ENCODE results near the gene ROBO1. TPM values are rescaled to one million over a fixed set of nuclear protein-coding genes. Genes with fewer than 3 reads are reported as not detected.

ROBO1 gene
- total RNA-seq, 1 donor, result 69.8 TPM

GRCh38 chr3:79604681-79605080 is 163.1 kb downstream of the ROBO1 start:
- Histone ChIP-seq H4K20me1 (ENCODE audit: insufficient read depth, low read length) (no peaks in the 10 kb centered on the region), H3K4me2 (ENCODE audit: insufficient read depth, low read length) (no peak overlapping the region), H3K36me3 (ENCODE audit: insufficient read depth, low read length) (no peaks in the 10 kb centered on the region), H3K4me3 (ENCODE audit: insufficient read depth, low read length) (no peak overlapping the region), H2AFZ (ENCODE audit: low read length) (no peak overlapping the region), H3K27ac (ENCODE audit: low read depth, low read length) (no peak overlapping the region), H3K9me3 (ENCODE audit: low read depth, low read length) (no peaks in the 10 kb centered on the region), H3K79me2 (ENCODE audit: insufficient read depth, low read length) (no peaks in the 10 kb centered on the region), H3K4me1 (ENCODE audit: insufficient read depth, low read length) (no peaks in the 10 kb centered on the region), H3K27me3 (ENCODE audit: insufficient read depth, low read length) (no peaks in the 10 kb centered on the region)
- no peak for TF ChIP-seq CTCF (IDR thresholded peaks at IDR 0.05; ENCODE audit: extremely low read depth, low read depth, low read length)
- no peak for DNase-seq (ENCODE audit: insufficient read length, low spot score, missing footprints)

GRCh38 chr3:79602385-79602784 is 165.4 kb downstream of the ROBO1 start:
- H4K20me1 ChIP-seq (ENCODE audit: insufficient read depth, low read length), result no peaks in the 10 kb centered on the region
- DNase-seq (ENCODE audit: insufficient read length, low spot score, missing footprints), result no peak
- no peaks in the 10 kb centered on the region for H3K79me2 ChIP-seq (ENCODE audit: insufficient read depth, low read length)
- H3K4me2 ChIP-seq (ENCODE audit: insufficient read depth, low read length), result no peak overlapping the region
- no peaks in the 10 kb centered on the region for H3K4me1 ChIP-seq (ENCODE audit: insufficient read depth, low read length)
- TF ChIP-seq CTCF (IDR thresholded peaks at IDR 0.05; ENCODE audit: extremely low read depth, low read depth, low read length), result no peak
- H2AFZ ChIP-seq (ENCODE audit: low read length), result no peak overlapping the region
- no peaks in the 10 kb centered on the region for H3K27me3 ChIP-seq (ENCODE audit: insufficient read depth, low read length)
- H3K27ac ChIP-seq (ENCODE audit: low read depth, low read length), result no peak overlapping the region
- H3K9me3 ChIP-seq (ENCODE audit: low read depth, low read length), result no peaks in the 10 kb centered on the region
- H3K36me3 ChIP-seq (ENCODE audit: insufficient read depth, low read length), result no peaks in the 10 kb centered on the region
- no peak overlapping the region for H3K4me3 ChIP-seq (ENCODE audit: insufficient read depth, low read length)

GRCh38 chr3:79598594-79598993 is 169.2 kb downstream of the ROBO1 start:
- no peaks in the 10 kb centered on the region for H3K4me1 ChIP-seq (ENCODE audit: insufficient read depth, low read length)
- H4K20me1 ChIP-seq (ENCODE audit: insufficient read depth, low read length), result no peaks in the 10 kb centered on the region
- no peak overlapping the region for H2AFZ ChIP-seq (ENCODE audit: low read length)
- no peaks in the 10 kb centered on the region for H3K9me3 ChIP-seq (ENCODE audit: low read depth, low read length)
- no peak for TF ChIP-seq CTCF (IDR thresholded peaks at IDR 0.05; ENCODE audit: extremely low read depth, low read depth, low read length)
- no peak overlapping the region for H3K4me2 ChIP-seq (ENCODE audit: insufficient read depth, low read length)
- no peak overlapping the region for H3K4me3 ChIP-seq (ENCODE audit: insufficient read depth, low read length)
- no peak overlapping the region for H3K27ac ChIP-seq (ENCODE audit: low read depth, low read length)
- no peaks in the 10 kb centered on the region for H3K27me3 ChIP-seq (ENCODE audit: insufficient read depth, low read length)
- no peaks in the 10 kb centered on the region for H3K79me2 ChIP-seq (ENCODE audit: insufficient read depth, low read length)
- H3K36me3 ChIP-seq (ENCODE audit: insufficient read depth, low read length), result no peaks in the 10 kb centered on the region
- no peak for DNase-seq (ENCODE audit: insufficient read length, low spot score, missing footprints)

- Histone ChIP-seq H3K27me3 (ENCODE audit: insufficient read depth, low read length) (no peaks in the 10 kb centered on the region), H3K79me2 (ENCODE audit: insufficient read depth, low read length) (no peaks in the 10 kb centered on the region), H3K9me3 (ENCODE audit: low read depth, low read length) (no peaks in the 10 kb centered on the region), H3K4me3 (ENCODE audit: insufficient read depth, low read length) (no peak overlapping the region), H4K20me1 (ENCODE audit: insufficient read depth, low read length) (no peaks in the 10 kb centered on the region), H2AFZ (ENCODE audit: low read length) (no peak overlapping the region), H3K4me1 (ENCODE audit: insufficient read depth, low read length) (no peaks in the 10 kb centered on the region), H3K4me2 (ENCODE audit: insufficient read depth, low read length) (no peak overlapping the region), H3K36me3 (ENCODE audit: insufficient read depth, low read length) (no peaks in the 10 kb centered on the region), H3K27ac (ENCODE audit: low read depth, low read length) (no peak overlapping the region)
- no peak for TF ChIP-seq CTCF (IDR thresholded peaks at IDR 0.05; ENCODE audit: extremely low read depth, low read depth, low read length)
- DNase-seq (ENCODE audit: insufficient read length, low spot score, missing footprints), result no peak
These were observed 170.1 kb downstream of the ROBO1 start for GRCh38 chr3:79597709-79598108.
